H1 (cell line): ENCODE results near the gene LSM4. TPM values are rescaled to one million over a fixed set of nuclear protein-coding genes. Genes with fewer than 3 reads are reported as not detected.

Experiments used
- CBX8 ChIP-seq: fragments of 300-800, 300-1000 bp; sonication (generic); IDR thresholded peaks from 2 replicates; pipeline ENCODE4 v1.7.1; 2016; ENCODE audit warnings: low read depth, low read length, borderline replicate concordance
- CHD7 ChIP-seq: fragments of 300-600 bp; sonication (generic); IDR thresholded peaks from 2 replicates; pipeline ENCODE4 v1.7.1; 2012; ENCODE audit warnings: low read length, moderate library complexity, mild to moderate bottlenecking, inconsistent platforms; ENCODE audit not compliant: insufficient replicate concordance
- HDAC2 ChIP-seq, 2 experiments: fragments of 300-600 bp in 1 of 2; sonication (generic) in 1 of 2; IDR thresholded peaks; 2 replicates each; pipeline ENCODE4 v1.6.1; 2011 to 2012; ENCODE audit warnings: low read depth in 2 of 2, low read length in 2 of 2, mild to moderate bottlenecking in 2 of 2, moderate library complexity in 2 of 2, borderline replicate concordance in 1 of 2, inconsistent platforms in 1 of 2
- JUND ChIP-seq: IDR thresholded peaks from 2 replicates; pipeline ENCODE4 v1.6.1; 2011; ENCODE audit warnings: mild to moderate bottlenecking, improper control_type of control experiment, low read length
- YY1 ChIP-seq: IDR thresholded peaks from 2 replicates; pipeline ENCODE4 v1.6.1; 2011; ENCODE audit warnings: low read depth, mild to moderate bottlenecking, low read length
- polyA plus RNA-seq, 7 experiments: library from polyadenylated mRNA; depleted of rRNA in 3 of 7; stranded (reverse) in 5 of 7; unstranded in 2 of 7; fragments of >200 nt in 5 of 7; fragments of 200-250 nt in 2 of 7; gene quantifications; 1 replicate in 5 of 7; 2 replicates in 1 of 7; 4 replicates in 1 of 7; pipeline versions ENCODE4 v1.2.1 to v1.2.3, GENCODE V29; 2011 to 2013; ENCODE audit warnings: missing spikeins in 2 of 7, mixed read lengths in 2 of 7
- total RNA-seq: library from RNA; stranded (reverse); fragmentation: NEBNext Ultra II Directional; extraction: Animal tissue kit (Norgen Biotek cat#: 25700); gene quantifications from 2 replicates; pipeline ENCODE4 v1.2.1, GENCODE V29; 2021

The LSM4 gene
- total and polyA plus RNA-seq, 2 of the 8 experiments (the other 6 are each of a cell fraction or from before 2014, with no cell fraction given) = 302 to 319 TPM

- TF ChIP-seq CHD7 (no peak), HDAC2 (IDR thresholded peaks at IDR 0.05; ENCODE audit: borderline replicate concordance in 1 of 2, low read depth in 2 of 2, low read length in 2 of 2) (no peak), CBX8 (no peak), JUND (no peak), YY1 (no peak)
- TF ChIP-seq, all 59 proteins: peak for 0
Observed at GRCh38 chr19:18348171-18348570, 25.3 kb upstream of the LSM4 start (continued).
